NCI-H748 treated with DMSO at 0.1 percent for 48 hours (cell line): Measurements from ENCODE around the gene IGSF21.

ENCODE experiments used
- DNase-seq: peaks from one replicate; lab custom pipeline; 2025; lab: John Stamatoyannopoulos, UW

The IGSF21 gene

DNA sequence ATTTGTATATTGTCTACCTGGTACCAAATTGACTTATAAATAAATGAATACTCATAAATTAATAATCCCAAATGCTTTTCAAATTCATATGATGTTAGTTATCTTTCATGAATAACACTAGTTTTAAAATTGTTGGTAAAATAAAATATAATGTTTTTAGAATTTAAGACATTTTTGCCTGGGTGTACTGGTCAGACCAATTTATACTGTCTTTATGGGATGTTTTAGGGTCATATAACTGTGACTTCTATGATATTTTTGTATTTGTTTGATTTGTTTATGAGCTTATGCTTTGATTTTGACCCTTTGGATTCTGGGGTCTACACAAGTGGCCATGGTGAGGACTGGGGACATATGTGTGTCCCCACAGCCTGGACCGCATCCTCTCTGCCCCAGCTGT, 319.0 kb downstream of the IGSF21 start:
- no peak for DNase-seq
